Germinal center (tissue), 1 donor: ENCODE results near the gene CACTIN.

Experiments used
- DNase-seq: peaks from one replicate; pipeline ENCODE4 v3.0.0; 2012; ENCODE audit warnings: mixed read lengths, low spot score

Gene CACTIN

DNA sequence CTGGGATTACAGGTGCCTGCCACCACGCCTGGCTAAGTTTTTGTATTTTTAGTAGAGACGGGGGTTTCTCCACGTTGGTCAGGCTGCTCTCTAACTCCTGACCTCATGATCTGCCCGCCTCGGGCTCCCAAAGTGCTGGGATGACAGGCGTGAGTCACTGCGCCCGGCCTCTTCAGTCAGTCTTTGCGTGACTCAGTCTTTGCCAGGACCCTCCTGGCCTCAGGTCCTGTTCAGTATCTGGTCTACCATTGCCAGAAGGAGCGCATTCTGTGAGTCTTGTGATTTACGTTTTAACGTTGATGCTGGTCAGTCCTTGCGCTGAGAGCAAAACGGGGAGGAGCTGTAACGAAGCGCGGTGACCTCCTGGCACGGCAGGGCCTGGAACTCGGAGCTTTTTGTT, 61.5 kb downstream of the CACTIN start:
- DNase-seq, result no peak

DNA sequence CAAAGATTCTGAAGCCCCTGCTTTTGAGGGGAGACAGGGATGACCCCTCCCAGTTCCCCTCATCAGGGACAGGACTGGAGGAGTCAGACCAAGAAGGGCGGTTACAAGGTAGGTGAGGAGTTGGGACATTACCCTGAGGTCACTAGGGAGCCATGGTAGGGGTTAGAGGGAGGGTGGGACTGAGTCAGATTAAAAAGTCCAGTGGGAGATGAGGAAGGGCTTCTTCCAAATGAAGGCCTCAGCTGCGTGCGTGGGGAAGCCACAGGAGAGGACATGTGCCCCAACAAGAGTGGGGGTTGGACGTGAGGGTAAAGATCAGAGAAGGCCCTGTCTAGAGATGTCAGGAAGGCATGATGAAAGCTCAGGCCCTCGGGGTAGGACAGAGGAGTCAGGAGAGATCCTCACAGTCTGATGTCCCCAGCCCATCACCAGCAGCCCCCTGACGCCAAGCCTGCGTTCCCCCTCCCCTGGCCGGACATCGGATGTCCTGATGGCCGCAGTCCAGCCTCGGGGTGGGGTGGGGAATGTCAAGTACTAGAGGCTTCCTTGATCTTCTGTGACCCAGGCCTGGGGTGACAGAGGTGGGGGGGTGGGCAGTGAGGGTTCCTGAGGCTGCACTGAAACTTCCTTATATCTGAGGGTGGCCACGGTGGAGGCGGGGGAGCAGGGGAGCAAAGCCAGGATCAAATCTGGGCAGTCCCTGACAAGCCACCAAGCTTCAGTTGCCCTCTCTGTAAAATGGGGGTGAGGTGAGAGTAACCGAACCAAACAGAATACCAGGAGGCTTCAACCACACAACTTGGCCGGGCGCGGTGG, 62.7 kb downstream of the CACTIN start:
- DNase-seq, result no peak
